GM12872 (cell line): Measurements from ENCODE around the gene GPLD1.

Source experiments
- TF ChIP-seq, protein P1 (sequence below): IDR thresholded peaks from 3 replicates; pipeline ENCODE4 v1.5.1; 2011; ENCODE audit warnings: low read depth, mild to moderate bottlenecking, low read length, moderate library complexity; ENCODE audit not compliant: insufficient read depth

The GPLD1 gene

GRCh38 chr6:24408719-24409410 is 80.5 kb downstream of the GPLD1 start:
- TF ChIP-seq, protein P1, sequence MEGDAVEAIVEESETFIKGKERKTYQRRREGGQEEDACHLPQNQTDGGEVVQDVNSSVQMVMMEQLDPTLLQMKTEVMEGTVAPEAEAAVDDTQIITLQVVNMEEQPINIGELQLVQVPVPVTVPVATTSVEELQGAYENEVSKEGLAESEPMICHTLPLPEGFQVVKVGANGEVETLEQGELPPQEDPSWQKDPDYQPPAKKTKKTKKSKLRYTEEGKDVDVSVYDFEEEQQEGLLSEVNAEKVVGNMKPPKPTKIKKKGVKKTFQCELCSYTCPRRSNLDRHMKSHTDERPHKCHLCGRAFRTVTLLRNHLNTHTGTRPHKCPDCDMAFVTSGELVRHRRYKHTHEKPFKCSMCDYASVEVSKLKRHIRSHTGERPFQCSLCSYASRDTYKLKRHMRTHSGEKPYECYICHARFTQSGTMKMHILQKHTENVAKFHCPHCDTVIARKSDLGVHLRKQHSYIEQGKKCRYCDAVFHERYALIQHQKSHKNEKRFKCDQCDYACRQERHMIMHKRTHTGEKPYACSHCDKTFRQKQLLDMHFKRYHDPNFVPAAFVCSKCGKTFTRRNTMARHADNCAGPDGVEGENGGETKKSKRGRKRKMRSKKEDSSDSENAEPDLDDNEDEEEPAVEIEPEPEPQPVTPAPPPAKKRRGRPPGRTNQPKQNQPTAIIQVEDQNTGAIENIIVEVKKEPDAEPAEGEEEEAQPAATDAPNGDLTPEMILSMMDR = no peak

DNA sequence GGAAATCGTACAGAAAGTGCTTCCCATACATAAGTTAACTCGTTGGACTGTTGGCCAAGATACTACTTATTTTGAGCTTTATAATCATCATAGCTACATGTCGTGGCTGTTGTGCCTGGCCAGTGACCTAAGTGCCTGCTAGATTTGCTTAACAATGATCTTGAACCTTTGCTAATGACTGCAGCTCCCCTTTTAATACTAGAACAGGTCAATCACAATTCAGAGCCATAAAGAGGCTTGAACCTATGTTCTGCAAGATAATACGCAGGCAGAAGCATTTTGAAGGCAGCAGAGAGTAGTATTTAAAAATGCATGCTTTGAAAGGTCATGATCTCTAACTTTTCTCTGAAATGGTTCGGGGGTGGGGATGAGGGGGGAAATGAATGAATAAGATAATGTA is 84.1 kb downstream of the GPLD1 start:
- TF ChIP-seq, protein P1 = no peak

GRCh38 chr6:24403501-24403824 is 85.9 kb downstream of the GPLD1 start:
- TF ChIP-seq, protein P1 = no peak

DNA sequence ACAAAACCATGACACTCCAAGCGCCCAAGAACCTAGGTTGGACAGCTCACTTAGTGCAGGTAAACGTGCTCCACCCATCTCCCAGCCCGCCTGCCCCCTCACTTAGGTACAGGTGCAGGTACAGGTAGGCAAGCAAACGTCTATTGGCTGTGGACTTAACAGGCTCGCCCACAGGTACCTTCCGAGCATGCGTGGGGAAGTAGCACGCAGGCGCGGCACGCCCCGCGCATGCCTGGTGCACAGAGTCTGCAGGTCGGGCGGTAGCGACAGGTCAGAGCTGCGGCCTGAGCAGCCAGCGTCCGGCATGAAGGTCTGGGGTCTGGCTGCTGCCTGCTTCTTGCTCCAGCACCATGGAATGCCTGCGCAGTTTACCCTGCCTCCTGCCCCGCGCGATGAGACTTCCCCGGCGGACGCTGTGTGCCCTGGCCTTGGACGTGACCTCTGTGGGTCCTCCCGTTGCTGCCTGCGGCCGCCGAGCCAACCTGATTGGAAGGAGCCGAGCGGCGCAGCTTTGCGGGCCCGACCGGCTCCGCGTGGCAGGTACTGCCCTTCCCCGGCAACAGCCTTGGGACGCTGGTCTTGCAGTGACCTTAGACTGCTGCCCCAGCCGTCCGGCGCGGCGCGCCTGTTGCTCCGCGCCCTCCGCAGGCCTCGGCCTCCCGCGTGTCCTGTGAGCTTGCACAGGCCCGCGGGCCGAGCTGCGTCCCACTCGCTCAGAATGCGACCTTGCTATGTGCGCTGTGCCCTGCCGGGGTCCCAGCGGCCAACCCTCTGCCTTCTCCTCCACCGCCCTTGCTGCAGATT is 86.5 kb downstream of the GPLD1 start, which contains the start of gene MRS2:
MRS2 (plus strand) TSS at position 240 of the 804 bp plus-strand sequence; CDS start at position 351, 111 bp downstream.
- TF ChIP-seq, protein P1 = no peak

DNA sequence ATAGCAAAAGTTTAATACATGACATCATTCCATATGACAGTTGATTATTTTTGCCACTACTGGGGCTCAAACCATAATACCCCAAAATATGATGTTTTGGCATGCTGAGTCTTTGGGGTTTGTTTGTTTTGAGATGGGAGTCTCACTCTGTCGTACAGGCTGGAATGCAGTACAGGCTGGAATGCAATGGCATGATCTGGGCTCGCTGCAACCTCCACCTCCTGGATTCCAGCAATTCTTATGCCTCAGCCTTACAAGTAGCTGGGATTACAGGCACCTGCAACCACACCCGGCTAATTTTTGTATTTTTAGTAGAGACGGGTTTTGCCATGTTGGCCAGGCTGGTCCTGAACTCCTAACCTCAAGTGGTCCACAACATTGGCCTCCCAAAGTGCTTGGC is 87.9 kb downstream of the GPLD1 start:
- TF ChIP-seq, protein P1 = no peak

- TF ChIP-seq, protein P1 = no peak
These were observed 91.7 kb downstream of the GPLD1 start for GRCh38 chr6:24397631-24398030.

DNA sequence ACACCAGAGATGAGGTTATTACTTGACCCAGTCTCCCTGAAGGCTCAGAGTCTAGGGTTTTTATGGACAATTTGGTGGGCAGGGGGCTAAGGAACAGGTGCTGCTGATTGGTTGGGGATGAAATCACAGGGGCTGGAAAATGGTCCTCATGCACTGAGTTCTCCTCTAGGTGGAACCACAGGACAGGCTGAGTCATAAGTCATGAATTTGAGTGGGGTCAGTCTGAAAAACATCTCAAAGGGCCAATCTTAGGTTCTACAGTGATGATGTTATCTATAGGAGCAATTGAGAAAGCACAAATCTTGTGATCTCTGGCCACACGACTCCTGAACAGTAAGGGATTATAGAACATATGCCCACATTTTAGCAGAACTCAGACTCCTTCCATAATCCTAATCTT is 92.6 kb downstream of the GPLD1 start:
- TF ChIP-seq, protein P1 = no peak
